CMK (cell line): ENCODE measurements around the gene KNDC1.
"Not testable (repeated sequence)": the region's sequence is repeated elsewhere in the genome, so short reads cannot be mapped to it uniquely, and the experiment has no call there.

Source experiments
- DNase-seq: peaks from one replicate; pipeline ENCODE4 v3.0.0-alpha.2; 2010; ENCODE audit warnings: low read depth

Gene KNDC1

DNA sequence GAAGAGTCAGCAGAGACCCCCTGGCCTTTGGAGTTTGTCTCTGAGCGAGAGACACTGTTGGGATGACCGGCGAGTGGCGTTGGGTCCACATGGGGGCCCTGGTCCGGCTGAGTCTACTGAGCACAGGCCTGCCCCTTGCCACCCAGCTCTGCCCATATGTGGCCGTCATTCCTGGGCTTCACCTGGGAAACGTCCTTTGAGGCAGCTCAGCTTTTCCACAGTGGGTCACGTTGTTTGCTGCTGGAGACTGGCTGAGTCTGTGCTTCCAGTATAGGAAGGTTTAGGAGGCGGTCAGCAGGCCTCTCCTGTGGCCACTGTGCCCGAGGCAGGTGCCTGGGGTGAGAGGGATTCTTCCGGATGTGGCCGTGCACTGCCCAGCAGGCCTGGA, 99.6 kb downstream of the KNDC1 start:
- DNase-seq, result no peak

DNA sequence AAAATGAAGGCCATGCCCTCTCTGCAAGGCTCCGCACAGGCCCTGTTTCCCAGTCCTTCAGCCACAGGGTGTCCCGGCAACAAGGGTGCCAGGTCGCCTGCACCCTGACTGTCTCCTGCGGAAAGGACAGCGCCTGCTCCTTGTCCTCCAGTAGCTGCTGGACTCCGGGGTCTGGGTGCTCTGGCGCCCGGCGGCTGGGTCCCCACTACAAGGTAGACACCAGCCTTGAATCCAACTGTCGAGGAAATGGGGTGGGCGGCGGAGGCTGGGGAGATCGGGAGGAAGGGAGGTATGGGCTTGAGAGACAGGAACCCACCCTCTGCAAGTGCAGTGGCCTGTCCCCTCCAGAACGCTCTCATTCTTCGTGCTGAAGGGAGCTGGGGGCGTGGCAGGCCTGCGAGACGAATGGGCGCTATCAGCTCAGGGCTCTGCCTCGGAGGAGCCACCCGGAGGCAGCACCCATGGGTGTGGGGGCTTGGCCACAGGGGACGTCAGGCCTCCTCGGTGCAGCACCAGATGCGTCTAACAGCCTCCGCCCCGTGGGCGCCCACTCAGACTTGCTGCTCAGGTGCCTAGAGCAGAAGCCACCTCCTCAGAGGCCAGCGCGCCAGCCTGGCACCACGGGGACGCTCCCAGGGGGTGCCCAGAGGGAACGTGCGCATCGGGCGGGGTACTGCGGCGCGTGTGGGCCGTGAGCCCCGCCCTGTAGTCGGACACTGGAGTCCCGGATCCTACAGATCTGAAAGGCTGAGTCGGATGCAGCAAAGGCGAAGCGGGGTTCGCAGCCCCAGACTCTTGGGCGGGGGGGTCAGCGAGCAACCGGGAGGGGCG, 101.1 kb downstream of the KNDC1 start:
- no peak for DNase-seq

GRCh38 chr10:133261726-133262325, 101.8 kb downstream of the KNDC1 start:
- DNase-seq, result no peak

DNA sequence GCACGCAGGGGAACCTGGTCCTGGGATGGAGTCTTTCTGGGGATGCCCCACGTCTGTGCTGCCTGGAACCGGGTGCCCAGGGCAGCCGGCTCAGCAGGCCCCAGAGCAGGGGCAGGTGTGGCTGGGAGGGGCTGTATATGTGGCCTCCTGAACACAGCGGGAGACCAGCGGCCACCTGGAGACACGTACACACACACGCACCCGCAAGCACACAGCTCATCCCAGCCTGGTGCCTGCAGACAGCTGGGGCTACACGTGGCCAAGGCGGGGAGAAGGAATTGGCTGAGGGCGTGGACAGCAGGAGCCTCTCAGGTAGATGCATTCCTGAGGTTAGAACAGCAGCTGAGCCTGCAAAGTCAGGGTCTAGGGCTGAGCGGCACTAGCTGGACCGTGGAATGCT, 102.7 kb downstream of the KNDC1 start:
- DNase-seq, result no peak

GRCh38 chr10:133263674-133264073, 103.7 kb downstream of the KNDC1 start:
- DNase-seq, result no peak

DNA sequence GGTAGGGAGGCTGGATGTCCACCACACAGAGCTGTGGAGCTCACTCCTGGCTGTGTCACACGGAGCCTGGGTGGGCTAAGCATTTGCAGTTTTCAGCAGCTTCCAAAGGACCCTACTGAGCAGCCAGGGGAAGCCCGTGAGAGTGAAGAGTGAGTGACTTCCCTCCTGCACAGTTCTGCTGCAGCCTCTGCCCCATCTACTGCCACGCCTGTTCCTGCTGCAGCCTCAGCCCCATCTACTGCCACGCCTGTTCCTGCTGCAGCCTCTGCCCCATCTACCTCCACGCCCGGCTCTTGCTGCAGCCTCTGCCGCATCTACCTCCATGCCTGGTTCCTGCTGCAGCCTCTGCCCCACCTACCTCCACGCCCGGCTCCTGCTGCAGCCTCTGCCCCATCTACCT, 104.4 kb downstream of the KNDC1 start:
- DNase-seq, result no peak

GRCh38 chr10:133265052-133265451, 105.0 kb downstream of the KNDC1 start:
- DNase-seq, result not testable (repeated sequence)

- DNase-seq, result no peak
These were observed 106.2 kb downstream of the KNDC1 start for GRCh38 chr10:133266056-133266795.

- no peak for DNase-seq
These were observed 107.3 kb downstream of the KNDC1 start for GRCh38 chr10:133267293-133267692.

GRCh38 chr10:133267829-133268228, 107.8 kb downstream of the KNDC1 start:
- no peak for DNase-seq

- no peak for DNase-seq
These were observed 108.5 kb downstream of the KNDC1 start for GRCh38 chr10:133268532-133268931.

DNA sequence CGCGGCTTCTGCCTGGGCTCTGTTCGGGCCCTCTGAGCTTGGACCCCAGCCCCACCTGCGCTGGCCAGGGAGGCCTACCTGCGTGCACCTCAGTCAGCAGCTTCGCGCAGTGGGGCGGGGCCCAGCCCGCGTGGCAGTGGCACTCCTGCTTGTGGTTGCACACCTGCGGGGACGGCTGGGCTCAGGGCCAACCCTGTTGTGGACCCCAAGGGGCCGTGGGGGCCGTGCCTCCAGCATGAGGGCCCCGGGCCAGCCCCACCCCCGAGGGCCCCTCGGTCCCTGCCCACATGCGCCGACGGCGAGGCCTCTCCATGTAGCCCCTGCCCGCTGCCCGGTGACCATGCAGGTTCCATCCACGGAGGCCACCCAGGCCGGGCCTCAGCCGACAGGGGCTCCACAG, 109.3 kb downstream of the KNDC1 start:
- no peak for DNase-seq

GRCh38 chr10:133270204-133270603, 110.2 kb downstream of the KNDC1 start:
- no peak for DNase-seq

GRCh38 chr10:133270773-133271297, 110.8 kb downstream of the KNDC1 start:
- no peak for DNase-seq

DNA sequence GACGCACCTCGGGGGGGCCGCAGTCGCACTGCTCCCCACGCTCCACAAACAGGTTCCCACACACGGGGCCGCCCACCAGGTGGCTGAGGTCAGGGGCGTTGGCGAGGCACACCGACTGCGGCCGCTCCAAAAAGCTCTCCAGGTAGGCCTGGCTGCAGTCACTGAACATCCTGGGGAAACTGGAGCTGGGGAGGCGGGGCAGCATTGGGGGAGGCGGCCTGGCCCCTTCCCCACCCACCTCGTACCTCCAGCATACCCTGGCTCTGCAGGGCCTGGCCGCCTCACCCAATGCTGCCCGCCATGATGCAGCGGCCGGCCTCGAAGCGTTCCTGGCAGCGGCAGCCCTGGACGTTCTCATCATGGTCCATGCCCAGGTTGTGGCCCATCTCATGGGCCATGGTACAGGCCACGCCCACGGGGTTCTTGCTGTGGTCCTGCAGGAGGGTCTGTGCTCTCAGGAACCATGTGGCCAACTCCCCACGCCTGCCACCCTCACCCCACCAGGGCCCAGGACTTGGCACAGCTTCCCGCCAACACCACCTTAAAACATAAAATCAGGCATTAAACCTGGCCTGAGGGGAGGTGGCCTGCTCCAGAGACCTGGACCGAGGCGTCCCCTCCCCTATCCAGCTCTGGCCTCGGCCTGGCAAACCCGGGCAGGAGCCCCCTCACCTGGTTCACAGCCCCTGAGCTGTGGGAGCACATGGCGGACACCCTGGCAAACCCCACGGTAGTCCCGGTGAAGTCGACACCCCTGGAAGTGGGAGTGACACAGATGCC, 111.7 kb downstream of the KNDC1 start:
- no peak for DNase-seq

DNA sequence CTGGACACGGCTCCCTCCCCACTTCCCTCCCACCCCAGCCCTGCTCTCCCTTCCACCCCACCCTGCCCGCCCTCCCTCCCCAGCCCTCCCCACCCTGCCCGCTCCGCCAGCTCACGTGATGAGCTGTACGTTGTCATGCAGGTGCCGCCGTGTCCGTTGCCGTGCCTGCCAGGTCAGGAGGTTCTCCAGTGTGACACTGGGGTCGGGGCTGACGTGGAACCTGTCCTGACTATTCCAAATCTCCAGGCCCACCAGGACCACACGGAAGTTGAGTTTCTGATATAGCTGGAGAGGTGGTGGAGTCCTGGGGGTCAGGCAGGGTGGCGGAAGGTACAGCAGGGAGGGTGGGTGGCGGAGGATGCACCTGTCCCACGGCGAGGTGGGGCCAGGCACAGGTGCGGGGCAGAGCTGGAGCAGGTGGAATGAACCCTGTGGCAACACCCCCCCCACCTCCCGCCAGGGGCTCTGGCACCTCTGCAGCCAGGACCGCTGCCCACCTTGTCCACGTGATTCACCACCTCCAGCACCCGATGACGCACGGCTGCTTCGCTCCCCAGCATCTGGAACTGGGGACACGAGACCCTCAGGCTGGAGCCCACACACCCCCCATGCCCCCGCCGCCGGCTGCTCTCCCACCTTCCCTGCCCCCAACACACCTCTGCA, 112.4 kb downstream of the KNDC1 start:
- no peak for DNase-seq

GRCh38 chr10:133272964-133273420, 113.0 kb downstream of the KNDC1 start:
- DNase-seq, result no peak

GRCh38 chr10:133273534-133274143, 113.6 kb downstream of the KNDC1 start:
- no peak for DNase-seq

DNA sequence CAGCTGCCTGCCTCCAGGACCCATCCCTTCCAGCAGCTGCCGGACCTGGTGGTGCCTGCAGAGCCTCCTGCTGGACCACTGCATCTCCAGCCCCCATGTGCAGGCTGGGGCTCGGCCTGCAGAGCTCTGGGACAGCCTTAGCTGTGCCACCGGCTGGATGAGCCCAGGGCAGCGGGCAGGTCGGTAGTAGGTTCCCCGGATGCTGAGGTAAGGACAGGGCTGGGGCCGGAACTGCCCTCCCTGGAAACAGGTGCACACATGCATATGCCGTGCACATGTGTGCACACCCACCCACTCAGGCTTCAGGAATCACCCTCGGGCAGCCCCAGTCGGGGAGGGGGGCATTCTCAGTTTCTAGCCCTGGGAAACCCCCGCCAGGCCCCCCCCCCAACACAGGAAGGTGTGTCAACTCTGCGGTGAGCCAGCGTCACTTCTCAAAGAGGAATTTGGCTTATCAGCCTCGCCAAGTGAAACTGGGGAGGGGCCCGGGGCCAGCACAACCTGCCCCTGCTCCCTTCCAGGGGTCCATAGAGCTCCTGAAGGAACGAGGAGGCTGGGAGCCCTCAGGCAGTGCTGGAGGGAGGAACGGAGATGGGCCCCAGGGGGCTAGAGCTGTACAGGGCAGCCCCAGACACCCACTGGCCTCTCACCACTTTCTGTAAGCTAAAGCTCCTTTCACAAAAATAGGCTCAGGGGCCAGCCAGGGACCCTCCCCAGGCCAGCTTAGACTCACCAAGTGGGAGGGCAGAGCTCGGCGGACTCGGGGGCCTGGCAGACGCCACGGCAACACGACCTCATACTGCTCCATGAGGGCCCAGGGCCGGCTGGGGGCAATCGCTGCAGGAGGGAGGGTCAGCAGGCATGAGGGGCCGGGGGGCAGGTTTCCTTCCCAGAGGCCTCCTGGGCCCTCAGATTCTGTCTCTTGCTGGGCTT, 115.0 kb downstream of the KNDC1 start:
- no peak for DNase-seq

- DNase-seq, result no peak
These were observed 115.7 kb downstream of the KNDC1 start for GRCh38 chr10:133275684-133276092.
